ENCODE measurements around the gene LMO7. TPM values are rescaled to one million over a fixed set of nuclear protein-coding genes. Genes with fewer than 3 reads are reported as not detected.
"Not testable (repeated sequence)": the region's sequence is repeated elsewhere in the genome, so short reads cannot be mapped to it uniquely, and the experiment has no call there.

LMO7 gene
- polyA plus RNA-seq, 3 donors from 2014 or later = 0.96 to 4.1 TPM; not detected in 1

DNA sequence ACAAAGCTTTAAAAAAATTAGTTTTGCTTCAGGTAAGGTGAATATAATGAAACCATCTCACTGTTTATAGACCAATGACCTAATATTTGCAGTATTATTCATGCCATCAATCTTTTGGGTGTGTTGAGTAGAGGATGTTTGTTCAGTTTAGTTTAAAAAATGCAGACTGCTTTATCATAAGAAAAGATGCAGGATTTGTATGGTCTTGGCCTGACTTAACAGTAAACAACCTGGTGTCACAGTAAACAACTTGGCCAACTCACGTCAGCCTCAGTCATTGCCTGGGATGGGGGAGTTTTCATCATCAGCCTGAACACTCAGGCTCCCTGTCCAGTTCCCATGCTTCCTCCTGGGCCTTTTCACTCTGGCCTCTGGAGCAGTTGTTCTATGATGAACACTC is 55.1 kb downstream of the LMO7 start:
- no peak overlapping the region for H3K4me3 Mint-ChIP-seq
- DNase-seq = no peak
- no peaks in the 10 kb centered on the region for H3K27me3 Mint-ChIP-seq (ENCODE audit: low read depth in 3 of 3)
- no peaks in the 10 kb centered on the region for H3K36me3 Mint-ChIP-seq
- no peak overlapping the region for H3K27ac Mint-ChIP-seq
- no peaks in the 10 kb centered on the region for H3K4me1 Mint-ChIP-seq
- no peaks in the 10 kb centered on the region for H3K9me3 Mint-ChIP-seq

DNA sequence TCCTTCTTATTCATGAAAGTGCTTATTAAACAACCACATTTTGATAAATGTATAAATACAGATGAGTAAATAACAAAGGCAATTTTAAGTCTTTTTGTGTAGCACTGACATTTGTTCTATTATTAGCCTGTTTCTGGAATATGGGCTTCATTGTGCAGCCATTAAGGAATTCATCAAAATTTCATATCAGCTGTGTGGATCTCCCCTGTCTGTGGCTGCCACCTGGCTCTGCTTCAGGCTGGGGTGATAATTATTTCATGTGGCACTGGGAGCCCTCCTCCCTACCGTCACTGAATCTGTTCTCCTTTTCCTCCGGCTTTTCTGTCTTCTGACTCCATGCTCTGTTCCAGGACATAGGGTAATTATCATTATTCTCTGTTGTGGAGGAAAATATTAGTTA is 57.1 kb downstream of the LMO7 start:
- no peak for DNase-seq
- H3K4me1 Mint-ChIP-seq = no peaks in the 10 kb centered on the region
- no peaks in the 10 kb centered on the region for H3K36me3 Mint-ChIP-seq
- H3K27me3 Mint-ChIP-seq (ENCODE audit: low read depth in 3 of 3) = no peaks in the 10 kb centered on the region
- H3K4me3 Mint-ChIP-seq = no peak overlapping the region
- no peak overlapping the region for H3K27ac Mint-ChIP-seq
- no peaks in the 10 kb centered on the region for H3K9me3 Mint-ChIP-seq

DNA sequence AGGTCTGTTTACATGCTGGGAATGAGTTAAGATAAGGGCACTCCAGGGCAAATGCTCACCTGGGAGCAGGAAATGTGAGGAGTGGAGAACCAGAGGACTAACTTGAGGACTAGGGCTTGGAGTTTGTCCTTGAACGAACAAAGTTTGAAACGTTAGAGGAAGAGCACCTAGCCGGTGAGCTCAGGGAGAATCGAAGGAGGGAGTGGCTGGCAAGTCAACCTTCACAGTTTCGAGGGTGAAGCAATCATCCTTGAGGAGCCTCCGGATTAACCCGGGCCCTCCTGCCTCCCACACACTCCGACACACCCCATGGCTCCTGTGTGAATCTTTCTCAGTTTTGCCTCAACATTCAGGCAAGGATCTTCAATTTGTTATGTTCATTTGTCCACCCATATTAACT is 58.6 kb downstream of the LMO7 start:
- Mint-ChIP-seq H3K27ac (no peak overlapping the region), H3K4me1 (no peaks in the 10 kb centered on the region), H3K27me3 (ENCODE audit: low read depth in 3 of 3) (no peaks in the 10 kb centered on the region), H3K9me3 (peaks cover 0 to 5% (median 0%) of the 10 kb centered on the region in 6 donors), H3K4me3 (no peak overlapping the region), H3K36me3 (peaks cover 0 to 3% (median 3%) of the 10 kb centered on the region in 3 donors)
- no peak for DNase-seq

DNA sequence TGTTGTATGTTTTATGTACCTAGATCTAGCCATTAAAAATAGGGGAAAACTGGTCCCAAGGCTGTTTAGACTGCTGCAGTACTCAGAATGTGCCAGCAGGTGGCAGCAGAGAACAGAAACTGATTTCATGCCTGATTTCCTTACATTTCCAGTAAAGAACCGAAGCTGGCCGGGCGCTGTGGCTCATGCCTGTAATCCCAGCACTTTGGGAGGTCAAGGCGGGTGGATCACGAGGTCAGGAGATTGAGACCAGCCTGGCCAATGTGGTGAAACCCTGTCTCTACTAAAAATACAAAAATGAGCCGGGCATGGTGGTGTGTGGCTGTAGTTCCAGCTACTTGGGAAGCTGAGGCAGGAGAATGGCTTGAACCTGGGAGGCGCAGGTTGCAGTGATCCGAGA is 59.8 kb downstream of the LMO7 start:
- H3K27me3 Mint-ChIP-seq (ENCODE audit: low read depth in 3 of 3); H3K4me1 Mint-ChIP-seq; H3K9me3 Mint-ChIP-seq; H3K36me3 Mint-ChIP-seq; H3K27ac Mint-ChIP-seq; H3K4me3 Mint-ChIP-seq: not testable (repeated sequence)
- peak; percentile 43 to 56 (median 46) for DNase-seq

DNA sequence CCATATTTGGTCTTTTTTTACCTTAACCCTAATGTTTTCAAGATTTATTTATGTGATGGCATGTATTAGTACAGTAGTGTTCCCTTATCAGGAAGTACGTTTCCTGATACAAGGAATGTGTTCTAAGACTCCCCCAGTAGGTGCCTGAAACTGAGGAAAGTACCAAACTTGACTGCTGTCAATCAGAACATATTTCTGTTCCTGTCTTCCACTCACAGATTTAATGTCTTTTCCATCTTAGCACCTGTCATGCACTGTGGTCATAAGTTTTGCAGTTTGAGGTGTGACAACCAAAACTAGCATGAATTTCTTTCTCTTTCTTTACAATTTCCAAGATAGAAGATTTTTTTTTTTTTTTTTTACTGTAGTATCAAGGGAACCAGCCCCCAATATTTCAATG is 62.9 kb downstream of the LMO7 start:
- DNase-seq = no peak
- Mint-ChIP-seq H3K27ac (no peak overlapping the region), H3K36me3 (peaks cover 0 to 3% (median 3%) of the 10 kb centered on the region in 3 donors), H3K9me3 (peaks cover 0 to 5% (median 0%) of the 10 kb centered on the region in 6 donors), H3K4me1 (no peaks in the 10 kb centered on the region), H3K4me3 (no peak overlapping the region), H3K27me3 (ENCODE audit: low read depth in 3 of 3) (no peaks in the 10 kb centered on the region)

DNA sequence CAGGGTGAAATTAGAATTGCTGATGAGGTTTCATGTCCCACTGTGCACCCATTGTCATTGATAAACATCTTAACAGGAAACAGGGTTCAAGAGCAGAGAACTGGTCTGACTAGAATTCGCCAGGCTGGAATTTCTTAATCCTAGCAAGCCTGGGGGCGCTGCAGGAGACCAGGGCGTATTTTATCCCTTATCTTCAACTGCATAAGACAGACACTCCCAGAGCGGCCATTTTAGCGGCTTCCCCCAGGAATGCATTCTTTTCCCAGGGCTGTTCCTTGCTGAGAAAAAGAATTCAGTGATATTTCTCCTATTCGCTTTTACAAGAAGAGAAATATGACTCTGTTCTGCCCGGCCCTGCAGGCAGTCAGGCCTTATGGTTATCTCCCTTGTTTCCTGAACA is 63.6 kb downstream of the LMO7 start:
- not testable (repeated sequence) for H3K36me3 Mint-ChIP-seq; H3K4me1 Mint-ChIP-seq; DNase-seq; H3K4me3 Mint-ChIP-seq; H3K27ac Mint-ChIP-seq; H3K27me3 Mint-ChIP-seq (ENCODE audit: low read depth in 3 of 3); H3K9me3 Mint-ChIP-seq

DNA sequence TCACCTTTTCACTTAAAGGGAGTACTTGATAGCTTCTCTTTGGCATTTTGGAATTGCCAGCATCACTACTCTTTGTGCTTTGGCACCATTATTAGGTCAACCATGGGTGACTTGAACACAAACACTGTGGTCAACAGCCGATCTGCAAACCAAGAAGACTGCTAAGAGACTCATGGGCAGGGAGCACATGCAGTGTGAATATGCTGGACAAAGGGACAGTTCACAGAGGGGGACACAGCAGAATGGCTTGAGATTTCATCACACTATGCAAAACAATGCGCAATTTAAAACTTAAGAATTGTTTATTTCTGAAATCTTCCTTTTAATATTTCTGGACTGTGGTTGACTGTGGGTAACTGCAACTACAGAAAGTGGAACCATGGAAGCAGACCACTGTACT is 64.4 kb downstream of the LMO7 start:
- Mint-ChIP-seq H3K9me3 (peaks cover 0 to 5% (median 0%) of the 10 kb centered on the region in 6 donors), H3K27ac (no peak overlapping the region), H3K4me1 (peaks cover 2 to 6% of the 10 kb centered on the region in 2 donors), H3K4me3 (no peak overlapping the region), H3K27me3 (ENCODE audit: low read depth in 3 of 3) (no peaks in the 10 kb centered on the region), H3K36me3 (peaks cover 0 to 3% (median 3%) of the 10 kb centered on the region in 3 donors)
- DNase-seq = no peak

DNA sequence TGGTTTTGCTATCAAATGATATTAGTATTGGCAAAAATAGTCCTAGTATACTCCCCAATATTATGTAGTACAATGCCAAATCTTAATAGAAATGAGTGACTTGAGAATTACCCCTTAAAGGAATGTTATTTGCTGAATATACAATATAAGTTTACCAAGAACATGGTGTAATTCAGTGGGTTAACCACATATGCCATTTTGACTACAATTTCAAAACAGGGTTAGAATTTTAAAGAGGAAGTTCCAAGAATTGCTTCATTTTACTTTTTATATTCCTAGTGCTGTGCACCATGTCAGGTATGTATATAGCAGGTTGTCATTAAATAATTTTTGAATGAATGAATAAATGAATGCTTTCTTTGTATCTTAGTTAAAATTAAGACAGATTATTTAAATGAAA is 66.3 kb downstream of the LMO7 start:
- no peak for DNase-seq
- H3K4me3 Mint-ChIP-seq = no peak overlapping the region
- peaks cover 2 to 6% of the 10 kb centered on the region in 2 donors for H3K4me1 Mint-ChIP-seq
- peaks cover 0 to 3% (median 3%) of the 10 kb centered on the region in 3 donors for H3K36me3 Mint-ChIP-seq
- peaks cover 0 to 5% (median 0%) of the 10 kb centered on the region in 6 donors for H3K9me3 Mint-ChIP-seq
- H3K27me3 Mint-ChIP-seq (ENCODE audit: low read depth in 3 of 3) = no peaks in the 10 kb centered on the region
- H3K27ac Mint-ChIP-seq = no peak overlapping the region

DNA sequence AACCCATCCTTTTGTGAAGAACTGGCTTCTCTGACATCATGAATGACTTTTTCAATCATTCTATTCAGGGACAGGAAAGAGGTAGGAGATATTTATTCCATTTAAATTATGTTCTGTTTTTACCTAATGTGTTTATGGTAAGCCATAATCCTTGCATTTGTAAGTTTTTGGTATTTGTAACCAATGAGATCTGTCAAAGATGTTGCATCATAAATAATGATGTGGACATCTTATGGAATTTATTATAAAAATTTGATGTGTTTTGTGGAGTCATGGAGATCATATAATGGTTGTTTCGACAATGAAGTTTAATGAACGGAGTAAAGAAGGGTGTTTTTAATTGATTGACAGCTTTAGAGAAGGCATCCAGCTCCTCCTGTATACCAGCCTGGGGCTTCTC is 67.6 kb downstream of the LMO7 start:
- Mint-ChIP-seq H3K36me3 (peaks cover 0 to 3% (median 3%) of the 10 kb centered on the region in 3 donors), H3K4me3 (no peak overlapping the region), H3K4me1 (peaks cover 2 to 6% of the 10 kb centered on the region in 2 donors), H3K9me3 (peaks cover 0 to 5% (median 0%) of the 10 kb centered on the region in 6 donors), H3K27me3 (ENCODE audit: low read depth in 3 of 3) (no peaks in the 10 kb centered on the region), H3K27ac (no peak overlapping the region)
- DNase-seq = no peak

DNA sequence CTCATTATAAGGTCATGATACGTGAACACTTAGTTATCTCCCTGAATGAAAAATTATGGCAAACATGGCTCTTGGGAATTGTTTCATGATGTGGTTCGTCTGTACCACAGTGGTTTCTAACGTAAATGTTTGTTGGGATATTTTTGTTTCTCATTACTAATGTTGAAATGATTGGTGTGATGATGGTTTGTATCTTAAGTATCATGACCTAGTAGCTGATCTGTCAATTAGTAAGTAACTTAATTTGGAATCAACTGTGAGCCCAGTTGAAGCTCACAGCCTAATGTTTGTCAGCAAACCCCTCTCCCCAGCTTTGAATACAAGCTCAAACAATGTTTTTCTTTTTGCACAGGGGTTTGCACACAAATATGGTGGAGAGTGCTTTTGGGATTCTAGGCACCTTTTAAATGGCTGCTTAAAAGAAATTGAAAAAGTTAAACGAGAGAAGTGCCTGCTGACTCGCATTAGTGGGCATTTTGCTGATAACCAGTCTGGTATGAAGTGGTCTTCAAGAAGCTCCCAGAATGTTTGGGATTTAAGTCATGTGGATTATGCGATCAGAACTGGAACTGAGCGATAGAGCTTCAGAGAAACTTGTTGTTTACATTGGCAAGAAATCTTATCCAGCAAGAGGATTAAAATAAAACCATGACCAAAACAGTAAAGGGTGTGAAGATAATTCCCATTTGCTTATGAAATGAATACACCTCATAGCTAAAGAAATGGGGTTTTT is 68.2 kb downstream of the LMO7 start:
- Mint-ChIP-seq H3K36me3 (peaks cover 0 to 2% (median 2%) of the 10 kb centered on the region in 3 donors), H3K4me3 (no peak overlapping the region), H3K27me3 (ENCODE audit: low read depth in 3 of 3) (no peaks in the 10 kb centered on the region), H3K27ac (no peak overlapping the region), H3K4me1 (peaks cover 2 to 6% of the 10 kb centered on the region in 2 donors), H3K9me3 (peaks cover 0 to 3% (median 0%) of the 10 kb centered on the region in 6 donors)
- no peak for DNase-seq

DNA sequence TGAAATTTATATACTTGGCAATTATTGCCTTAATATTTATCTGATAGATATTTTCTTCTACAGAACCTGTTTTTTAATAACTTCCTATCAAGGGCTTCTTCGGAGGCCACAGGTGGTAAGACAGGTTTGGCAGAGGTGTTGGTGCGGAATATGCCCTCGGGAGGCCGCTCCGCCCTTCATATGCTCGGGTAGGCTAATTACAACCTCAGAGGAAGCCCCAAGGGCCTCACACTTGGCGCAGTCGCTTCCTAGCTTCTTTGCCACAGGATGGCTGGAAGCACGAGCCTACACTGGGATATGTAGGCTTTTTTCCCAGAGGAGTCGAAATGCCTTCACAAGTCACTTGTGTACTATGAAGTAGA is 68.8 kb downstream of the LMO7 start:
- peaks cover 2 to 6% of the 10 kb centered on the region in 2 donors for H3K4me1 Mint-ChIP-seq
- no peaks in the 10 kb centered on the region for H3K27me3 Mint-ChIP-seq (ENCODE audit: low read depth in 3 of 3)
- no peak overlapping the region for H3K27ac Mint-ChIP-seq
- H3K4me3 Mint-ChIP-seq = no peak overlapping the region
- no peaks in the 10 kb centered on the region for H3K36me3 Mint-ChIP-seq
- no peaks in the 10 kb centered on the region for H3K9me3 Mint-ChIP-seq
- no peak for DNase-seq

DNA sequence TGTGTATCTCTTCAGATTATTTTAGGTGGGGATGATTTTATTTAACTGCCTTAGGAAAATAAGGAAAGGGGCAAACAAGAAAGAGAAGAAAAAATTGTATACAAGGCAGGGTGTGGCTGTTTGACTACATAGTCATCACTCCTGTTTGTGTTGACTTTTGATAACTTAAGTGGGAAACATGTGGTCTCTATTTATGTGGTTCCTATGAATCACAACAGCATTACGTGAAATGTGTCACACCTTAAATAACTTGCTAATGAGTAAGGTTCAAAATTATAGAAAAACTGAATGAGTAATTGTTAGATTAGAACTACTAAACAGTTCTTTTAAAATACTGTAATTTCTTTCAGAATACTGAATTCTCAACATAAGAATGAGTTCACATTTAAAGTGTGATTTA is 69.3 kb downstream of the LMO7 start:
- Mint-ChIP-seq H3K4me1 (peaks cover 2 to 6% of the 10 kb centered on the region in 2 donors), H3K9me3 (no peaks in the 10 kb centered on the region), H3K4me3 (no peak overlapping the region), H3K36me3 (no peaks in the 10 kb centered on the region), H3K27me3 (ENCODE audit: low read depth in 3 of 3) (no peaks in the 10 kb centered on the region), H3K27ac (no peak overlapping the region)
- no peak for DNase-seq

DNA sequence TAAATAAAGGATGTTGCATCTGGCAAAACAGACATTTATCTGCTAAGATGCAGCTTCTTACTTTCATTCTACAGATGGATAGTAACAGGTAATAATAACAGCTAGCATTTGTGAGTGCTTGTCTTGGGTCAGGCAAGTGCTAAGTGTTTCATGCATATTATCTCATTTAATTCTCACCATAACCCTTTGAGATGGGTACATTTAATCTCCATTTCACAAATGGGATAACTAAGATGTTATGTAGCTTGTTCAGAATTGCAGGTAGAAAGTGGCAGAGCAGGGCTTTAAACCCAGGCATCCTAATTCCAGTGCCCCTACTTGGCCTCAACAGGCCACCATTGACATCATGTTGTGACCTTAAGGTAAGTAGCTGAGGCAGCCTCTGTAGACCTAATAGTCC is 69.8 kb downstream of the LMO7 start:
- H3K27me3 Mint-ChIP-seq (ENCODE audit: low read depth in 3 of 3) = no peaks in the 10 kb centered on the region
- no peaks in the 10 kb centered on the region for H3K36me3 Mint-ChIP-seq
- no peak overlapping the region for H3K4me3 Mint-ChIP-seq
- H3K4me1 Mint-ChIP-seq = peaks cover 2 to 6% of the 10 kb centered on the region in 2 donors
- DNase-seq = no peak
- H3K9me3 Mint-ChIP-seq = no peaks in the 10 kb centered on the region
- no peak overlapping the region for H3K27ac Mint-ChIP-seq

DNA sequence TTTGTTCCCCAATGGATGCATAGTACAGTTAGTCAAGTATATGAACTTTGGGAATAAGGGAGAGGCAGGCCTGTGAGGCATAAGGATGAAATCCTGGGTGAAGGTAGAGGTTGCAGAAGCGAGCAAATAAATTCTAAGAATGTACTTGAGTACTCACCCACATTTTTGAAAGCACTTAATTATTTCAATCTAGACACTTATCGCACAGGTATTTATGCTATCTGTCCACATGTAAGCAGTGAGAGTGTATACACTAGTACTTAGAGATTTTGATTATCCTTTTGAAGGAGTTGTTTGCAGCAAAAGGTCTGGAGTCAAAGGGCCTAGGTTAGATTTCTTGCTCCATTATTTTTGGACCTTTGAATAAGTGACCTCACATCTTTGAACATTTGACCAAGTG is 77.7 kb downstream of the LMO7 start:
- Mint-ChIP-seq H3K27ac (no peak overlapping the region), H3K4me3 (no peak overlapping the region), H3K36me3 (peaks cover 0 to 8% (median 4%) of the 10 kb centered on the region in 3 donors), H3K4me1 (no peaks in the 10 kb centered on the region), H3K9me3 (peaks cover 0 to 2% (median 0%) of the 10 kb centered on the region in 6 donors), H3K27me3 (ENCODE audit: low read depth in 3 of 3) (no peaks in the 10 kb centered on the region)
- no peak for DNase-seq
